ENCODE results near the gene APOBEC3B. TPM values are rescaled to one million over a fixed set of nuclear protein-coding genes. Genes with fewer than 3 reads are reported as not detected.

Gene APOBEC3B
- total and polyA plus RNA-seq, 2 donors (not counting 3 experiments of a cell fraction or from before 2014, with no cell fraction given), result 10.3 to 19.9 TPM

DNA sequence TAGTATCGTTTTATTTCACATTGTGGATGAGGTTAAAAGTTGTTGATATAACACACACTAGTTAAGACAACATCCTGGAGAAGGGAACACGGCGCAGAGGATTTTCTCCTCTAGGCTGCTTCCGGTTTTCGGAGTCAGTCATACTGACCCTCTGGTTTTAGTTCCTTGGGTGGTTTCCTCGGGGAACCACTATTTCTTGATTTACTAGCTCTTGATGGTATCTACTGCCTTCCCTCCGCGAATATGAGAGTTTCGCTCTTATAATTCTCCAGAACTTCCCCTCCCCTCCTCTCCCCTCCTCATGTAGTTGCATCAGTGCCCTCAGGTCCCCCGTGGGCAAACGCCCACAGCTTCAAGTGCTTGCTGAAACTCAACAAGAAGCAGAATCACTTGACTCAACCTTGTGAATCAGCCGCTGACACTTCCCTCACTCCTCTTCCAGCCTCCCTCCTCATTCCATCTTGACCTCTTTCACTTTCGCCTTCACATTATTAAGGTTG, 40.6 kb upstream of the APOBEC3B start:
- no peaks in the 10 kb centered on the region for H3K9me1 ChIP-seq (replicated peaks; ENCODE audit: control insufficient read depth, extremely low read depth, insufficient read depth, low read length)
- H3K36me3 ChIP-seq (ENCODE audit: control insufficient read depth in 2 of 2, extremely low read depth in 1 of 2, insufficient read depth in 2 of 2, low read length in 2 of 2), result no peaks in the 10 kb centered on the region
- H3K79me2 ChIP-seq (ENCODE audit: control insufficient read depth, insufficient read depth, low read length), result no peaks in the 10 kb centered on the region
- intact Hi-C loops (cut with micrococcal nuclease) (no loop called here), dilution Hi-C loops (cut with MboI; ENCODE audit: extremely low pct_ligation_motif_present, low sequenced_read_pairs) (no loop called here)
- H3K4me3 ChIP-seq (replicated peaks in 1 of 3; ENCODE audit: insufficient read depth in 1 of 3, low read depth in 1 of 3, low read length in 3 of 3), result no peak overlapping the region
- no peak for DNase-seq (ENCODE audit: low read depth, low spot score)
- CTCF ChIA-PET, result interaction anchor here (1.0 to 2.9 kb wide), 3 partner anchors 14 to 172 kb away, joined by 3 to 15 read pairs (median 5); no protein-coding TSS in a partner anchor
- peaks cover 2 to 6% of the 10 kb centered on the region in 2 experiments for H3K27me3 ChIP-seq (ENCODE audit: control insufficient read depth in 2 of 2, insufficient read depth in 2 of 2, low read length in 2 of 2)
- POLR2A ChIA-PET, result no interaction called here
- H2AFZ ChIP-seq (ENCODE audit: low read depth, low read length), result no peak overlapping the region
- FAIRE-seq, result no peak
- H3K9me3 ChIP-seq (replicated peaks; ENCODE audit: control insufficient read depth, insufficient read depth, low read length), result no peaks in the 10 kb centered on the region
- no TSS peak for BruUV-seq (replicated peaks)
- no peak overlapping the region for H3K4me2 ChIP-seq (ENCODE audit: insufficient read depth, low read length)
- H3K9ac ChIP-seq (replicated peaks; ENCODE audit: extremely low read depth, insufficient read depth, low read length), result no peak overlapping the region
- H3K27ac ChIP-seq (ENCODE audit: insufficient read depth, low read depth, low read length), result no peak overlapping the region
- no peaks in the 10 kb centered on the region for H4K20me1 ChIP-seq (replicated peaks; ENCODE audit: control insufficient read depth, extremely low read depth, insufficient read depth, low read length)
- H3K4me1 ChIP-seq (ENCODE audit: control insufficient read depth, extremely low read depth, insufficient read depth, low read length), result no peaks in the 10 kb centered on the region
- TF ChIP-seq, protein P1, sequence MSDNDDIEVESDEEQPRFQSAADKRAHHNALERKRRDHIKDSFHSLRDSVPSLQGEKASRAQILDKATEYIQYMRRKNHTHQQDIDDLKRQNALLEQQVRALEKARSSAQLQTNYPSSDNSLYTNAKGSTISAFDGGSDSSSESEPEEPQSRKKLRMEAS (IDR thresholded peaks at IDR 0.05; ENCODE audit: insufficient read depth, insufficient read length), result no peak
- TF ChIP-seq, protein P2, sequence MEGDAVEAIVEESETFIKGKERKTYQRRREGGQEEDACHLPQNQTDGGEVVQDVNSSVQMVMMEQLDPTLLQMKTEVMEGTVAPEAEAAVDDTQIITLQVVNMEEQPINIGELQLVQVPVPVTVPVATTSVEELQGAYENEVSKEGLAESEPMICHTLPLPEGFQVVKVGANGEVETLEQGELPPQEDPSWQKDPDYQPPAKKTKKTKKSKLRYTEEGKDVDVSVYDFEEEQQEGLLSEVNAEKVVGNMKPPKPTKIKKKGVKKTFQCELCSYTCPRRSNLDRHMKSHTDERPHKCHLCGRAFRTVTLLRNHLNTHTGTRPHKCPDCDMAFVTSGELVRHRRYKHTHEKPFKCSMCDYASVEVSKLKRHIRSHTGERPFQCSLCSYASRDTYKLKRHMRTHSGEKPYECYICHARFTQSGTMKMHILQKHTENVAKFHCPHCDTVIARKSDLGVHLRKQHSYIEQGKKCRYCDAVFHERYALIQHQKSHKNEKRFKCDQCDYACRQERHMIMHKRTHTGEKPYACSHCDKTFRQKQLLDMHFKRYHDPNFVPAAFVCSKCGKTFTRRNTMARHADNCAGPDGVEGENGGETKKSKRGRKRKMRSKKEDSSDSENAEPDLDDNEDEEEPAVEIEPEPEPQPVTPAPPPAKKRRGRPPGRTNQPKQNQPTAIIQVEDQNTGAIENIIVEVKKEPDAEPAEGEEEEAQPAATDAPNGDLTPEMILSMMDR (IDR thresholded peaks at IDR 0.05; ENCODE audit: extremely low read depth in 1 of 2, insufficient read depth in 1 of 2, low read depth in 1 of 2, low read length in 2 of 2), result no peak
- no peak for TF ChIP-seq EZH2 (IDR thresholded peaks at IDR 0.05; ENCODE audit: borderline replicate concordance, low read depth, low read length, severe bottlenecking)
- TF ChIP-seq JUN (IDR thresholded peaks at IDR 0.05; ENCODE audit: borderline replicate concordance, insufficient read depth, insufficient read length, low read depth), result no peak
- TF ChIP-seq POLR2AphosphoS5 (IDR thresholded peaks at IDR 0.05; ENCODE audit: insufficient read depth, low read depth, low read length), result no peak
